ENCODE results near the gene CCDC102A. TPM values are rescaled to one million over a fixed set of nuclear protein-coding genes. Genes with fewer than 3 reads are reported as not detected.

Gene CCDC102A
- total RNA-seq, 1 experiment from 2014 or later = 4.5 TPM

DNA sequence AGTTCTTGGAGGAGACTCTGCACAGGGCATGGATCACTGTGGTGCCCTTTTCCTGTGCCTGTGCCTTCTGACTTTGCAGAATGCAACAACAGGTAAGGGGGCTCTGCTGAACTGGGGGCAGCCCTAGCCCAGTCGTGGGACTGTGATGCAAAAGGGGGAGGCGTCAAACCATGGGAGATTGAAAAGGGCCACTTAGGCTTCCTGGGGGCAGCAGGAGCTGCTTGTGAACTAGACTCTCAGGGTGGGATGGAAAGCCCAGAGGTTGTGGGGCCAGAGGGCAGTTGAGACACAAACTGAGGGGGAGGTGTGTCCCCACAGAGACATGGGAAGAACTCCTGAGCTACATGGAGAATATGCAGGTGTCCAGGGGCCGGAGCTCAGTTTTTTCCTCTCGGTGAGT lies 25.7 kb upstream of the CCDC102A start:
- H3K9me2 ChIP-seq (ENCODE audit: insufficient read depth) = no peaks in the 10 kb centered on the region
- DNase-seq (ENCODE audit: low read depth, low spot score) = no peak

More for the DNA sequence above, 25.7 kb upstream of the CCDC102A start:
- no peak overlapping the region for H3K4me2 ChIP-seq (ENCODE audit: low read length)
- POLR2A ChIA-PET = no interaction called here
- peaks cover 4 to 25% of the 10 kb centered on the region in 2 experiments; a peak in 3 of 4 replicates for H3K4me1 ChIP-seq (ENCODE audit: control insufficient read depth in 1 of 2, insufficient read depth in 2 of 2, low read length in 2 of 2)
- no peaks in the 10 kb centered on the region for H4K20me1 ChIP-seq (ENCODE audit: insufficient read depth)
- intact Hi-C loops (cut with micrococcal nuclease) = no loop called here
- H3K36me3 ChIP-seq (ENCODE audit: control insufficient read depth in 1 of 2, insufficient read depth in 2 of 2, low read length in 2 of 2) = no peaks in the 10 kb centered on the region
- ATAC-seq = no peak
- CTCF ChIA-PET = no interaction called here
- RAD21 ChIA-PET (ENCODE audit: low non-redundant PET in 1 of 2, low total read pairs in 2 of 2, uncharacterized antibody in 2 of 2, unreplicated experiment in 2 of 2) = no interaction called here
- no peaks in the 10 kb centered on the region for H3K27me3 ChIP-seq (ENCODE audit: insufficient read depth, low read length)
- H3K9ac ChIP-seq (ENCODE audit: low read length) = no peak overlapping the region
- H3K9me3 ChIP-seq (ENCODE audit: control insufficient read depth in 1 of 2, insufficient read depth in 1 of 2, low read depth in 1 of 2, low read length in 2 of 2) = no peaks in the 10 kb centered on the region
- TF ChIP-seq SP1 (IDR thresholded peaks at IDR 0.05; ENCODE audit: low read depth) (no peak), JUND (IDR thresholded peaks at IDR 0.05) (no peak), ZNF274 (IDR thresholded peaks at IDR 0.05; ENCODE audit: low read depth, low read length) (no peak), FOSL1 (IDR thresholded peaks at IDR 0.05; ENCODE audit: low read depth) (no peak), ELF1 (IDR thresholded peaks at IDR 0.05; ENCODE audit: borderline replicate concordance, low read depth) (no peak), POLR2AphosphoS5 (IDR thresholded peaks at IDR 0.05; ENCODE audit: low read depth, low read length) (no peak), EZH2 (IDR thresholded peaks at IDR 0.05) (no peak), TCF7L2 (IDR thresholded peaks at IDR 0.05; ENCODE audit: borderline replicate concordance, extremely low read depth, insufficient read depth, insufficient read length) (no peak), SIN3A (IDR thresholded peaks at IDR 0.05; ENCODE audit: low read depth) (no peak), RAD21 (IDR thresholded peaks at IDR 0.05; ENCODE audit: low read depth) (no peak), POLR2A (IDR thresholded peaks at IDR 0.05; ENCODE audit: borderline replicate concordance, extremely low read depth, insufficient read depth, insufficient read length) (no peak), YY1 (IDR thresholded peaks at IDR 0.05; ENCODE audit: extremely low read depth, insufficient replicate concordance, low read depth, low read length) (no peak), SRF (IDR thresholded peaks at IDR 0.05; ENCODE audit: low read depth) (no peak), ZFX (IDR thresholded peaks at IDR 0.05) (no peak), EGR1 (IDR thresholded peaks at IDR 0.05; ENCODE audit: low read depth) (no peak), CEBPB (IDR thresholded peaks at IDR 0.05; ENCODE audit: low read depth) (no peak)
- TF ChIP-seq, protein P1, sequence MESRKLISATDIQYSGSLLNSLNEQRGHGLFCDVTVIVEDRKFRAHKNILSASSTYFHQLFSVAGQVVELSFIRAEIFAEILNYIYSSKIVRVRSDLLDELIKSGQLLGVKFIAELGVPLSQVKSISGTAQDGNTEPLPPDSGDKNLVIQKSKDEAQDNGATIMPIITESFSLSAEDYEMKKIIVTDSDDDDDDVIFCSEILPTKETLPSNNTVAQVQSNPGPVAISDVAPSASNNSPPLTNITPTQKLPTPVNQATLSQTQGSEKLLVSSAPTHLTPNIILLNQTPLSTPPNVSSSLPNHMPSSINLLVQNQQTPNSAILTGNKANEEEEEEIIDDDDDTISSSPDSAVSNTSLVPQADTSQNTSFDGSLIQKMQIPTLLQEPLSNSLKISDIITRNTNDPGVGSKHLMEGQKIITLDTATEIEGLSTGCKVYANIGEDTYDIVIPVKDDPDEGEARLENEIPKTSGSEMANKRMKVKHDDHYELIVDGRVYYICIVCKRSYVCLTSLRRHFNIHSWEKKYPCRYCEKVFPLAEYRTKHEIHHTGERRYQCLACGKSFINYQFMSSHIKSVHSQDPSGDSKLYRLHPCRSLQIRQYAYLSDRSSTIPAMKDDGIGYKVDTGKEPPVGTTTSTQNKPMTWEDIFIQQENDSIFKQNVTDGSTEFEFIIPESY (IDR thresholded peaks at IDR 0.05; ENCODE audit: extremely low read depth, insufficient replicate concordance, low read length) = no peak
- TF ChIP-seq, protein P2, sequence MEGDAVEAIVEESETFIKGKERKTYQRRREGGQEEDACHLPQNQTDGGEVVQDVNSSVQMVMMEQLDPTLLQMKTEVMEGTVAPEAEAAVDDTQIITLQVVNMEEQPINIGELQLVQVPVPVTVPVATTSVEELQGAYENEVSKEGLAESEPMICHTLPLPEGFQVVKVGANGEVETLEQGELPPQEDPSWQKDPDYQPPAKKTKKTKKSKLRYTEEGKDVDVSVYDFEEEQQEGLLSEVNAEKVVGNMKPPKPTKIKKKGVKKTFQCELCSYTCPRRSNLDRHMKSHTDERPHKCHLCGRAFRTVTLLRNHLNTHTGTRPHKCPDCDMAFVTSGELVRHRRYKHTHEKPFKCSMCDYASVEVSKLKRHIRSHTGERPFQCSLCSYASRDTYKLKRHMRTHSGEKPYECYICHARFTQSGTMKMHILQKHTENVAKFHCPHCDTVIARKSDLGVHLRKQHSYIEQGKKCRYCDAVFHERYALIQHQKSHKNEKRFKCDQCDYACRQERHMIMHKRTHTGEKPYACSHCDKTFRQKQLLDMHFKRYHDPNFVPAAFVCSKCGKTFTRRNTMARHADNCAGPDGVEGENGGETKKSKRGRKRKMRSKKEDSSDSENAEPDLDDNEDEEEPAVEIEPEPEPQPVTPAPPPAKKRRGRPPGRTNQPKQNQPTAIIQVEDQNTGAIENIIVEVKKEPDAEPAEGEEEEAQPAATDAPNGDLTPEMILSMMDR (IDR thresholded peaks at IDR 0.05 in 2 of 3, conservative IDR thresholded peaks at IDR 0.05 in 1 of 3; ENCODE audit: borderline replicate concordance in 1 of 3, insufficient read depth in 1 of 3, low read depth in 2 of 3, low read length in 2 of 3) = no peak
- TF ChIP-seq, protein P3, sequence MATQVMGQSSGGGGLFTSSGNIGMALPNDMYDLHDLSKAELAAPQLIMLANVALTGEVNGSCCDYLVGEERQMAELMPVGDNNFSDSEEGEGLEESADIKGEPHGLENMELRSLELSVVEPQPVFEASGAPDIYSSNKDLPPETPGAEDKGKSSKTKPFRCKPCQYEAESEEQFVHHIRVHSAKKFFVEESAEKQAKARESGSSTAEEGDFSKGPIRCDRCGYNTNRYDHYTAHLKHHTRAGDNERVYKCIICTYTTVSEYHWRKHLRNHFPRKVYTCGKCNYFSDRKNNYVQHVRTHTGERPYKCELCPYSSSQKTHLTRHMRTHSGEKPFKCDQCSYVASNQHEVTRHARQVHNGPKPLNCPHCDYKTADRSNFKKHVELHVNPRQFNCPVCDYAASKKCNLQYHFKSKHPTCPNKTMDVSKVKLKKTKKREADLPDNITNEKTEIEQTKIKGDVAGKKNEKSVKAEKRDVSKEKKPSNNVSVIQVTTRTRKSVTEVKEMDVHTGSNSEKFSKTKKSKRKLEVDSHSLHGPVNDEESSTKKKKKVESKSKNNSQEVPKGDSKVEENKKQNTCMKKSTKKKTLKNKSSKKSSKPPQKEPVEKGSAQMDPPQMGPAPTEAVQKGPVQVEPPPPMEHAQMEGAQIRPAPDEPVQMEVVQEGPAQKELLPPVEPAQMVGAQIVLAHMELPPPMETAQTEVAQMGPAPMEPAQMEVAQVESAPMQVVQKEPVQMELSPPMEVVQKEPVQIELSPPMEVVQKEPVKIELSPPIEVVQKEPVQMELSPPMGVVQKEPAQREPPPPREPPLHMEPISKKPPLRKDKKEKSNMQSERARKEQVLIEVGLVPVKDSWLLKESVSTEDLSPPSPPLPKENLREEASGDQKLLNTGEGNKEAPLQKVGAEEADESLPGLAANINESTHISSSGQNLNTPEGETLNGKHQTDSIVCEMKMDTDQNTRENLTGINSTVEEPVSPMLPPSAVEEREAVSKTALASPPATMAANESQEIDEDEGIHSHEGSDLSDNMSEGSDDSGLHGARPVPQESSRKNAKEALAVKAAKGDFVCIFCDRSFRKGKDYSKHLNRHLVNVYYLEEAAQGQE (IDR thresholded peaks at IDR 0.05; ENCODE audit: low read depth) = no peak
- TF ChIP-seq, protein P4, sequence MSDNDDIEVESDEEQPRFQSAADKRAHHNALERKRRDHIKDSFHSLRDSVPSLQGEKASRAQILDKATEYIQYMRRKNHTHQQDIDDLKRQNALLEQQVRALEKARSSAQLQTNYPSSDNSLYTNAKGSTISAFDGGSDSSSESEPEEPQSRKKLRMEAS (IDR thresholded peaks at IDR 0.05) = no peak
- BruUV-seq (replicated peaks) = no TSS peak
- no peak overlapping the region for H2AFZ ChIP-seq (ENCODE audit: low read depth, low read length, poor library complexity, severe bottlenecking)
- H3K79me2 ChIP-seq (ENCODE audit: insufficient read depth, low read length) = no peaks in the 10 kb centered on the region
- no peak overlapping the region for H3K27ac ChIP-seq (ENCODE audit: low read depth, low read length)
- no peak overlapping the region for H3K4me3 ChIP-seq (replicated peaks in 1 of 2; ENCODE audit: low read depth in 1 of 2, low read length in 2 of 2)

Measured in HCT116 (cell line).